Measurements from ENCODE around the gene GANAB.

GANAB gene

GRCh38 chr11:62666259-62666926 lies 20.0 kb upstream of the GANAB start:
- peak overlapping the region; percentile 98 for H3K4me3 ChIP-seq (replicated peaks; ENCODE audit: low read depth, low read length)
- no peak for TF ChIP-seq CTCF (IDR thresholded peaks at IDR 0.05; ENCODE audit: low read depth, low read length, missing control alignments)
- no peak for DNase-seq (ENCODE audit: extremely low read depth, low read depth)

GRCh38 chr11:62665599-62666258 lies 19.3 kb upstream of the GANAB start:
- DNase-seq (ENCODE audit: extremely low read depth, low read depth): no peak
- no peak for TF ChIP-seq CTCF (IDR thresholded peaks at IDR 0.05; ENCODE audit: low read depth, low read length, missing control alignments)
- peak overlapping the region; percentile 98 for H3K4me3 ChIP-seq (replicated peaks; ENCODE audit: low read depth, low read length)

GRCh38 chr11:62665075-62665598 lies 18.7 kb upstream of the GANAB start, which contains the start of the genes C11orf98 and CSKMT:
TSS of gene C11orf98 (minus strand) at chr11:62665210. CDS start at chr11:62665169, 41 bp downstream.
TSS of gene CSKMT (plus strand) at chr11:62665312. CDS start at chr11:62665880, 568 bp downstream.
- no peak for TF ChIP-seq CTCF (IDR thresholded peaks at IDR 0.05; ENCODE audit: low read depth, low read length, missing control alignments)
- H3K4me3 ChIP-seq (replicated peaks; ENCODE audit: low read depth, low read length): peak within 1 kb of the TSS; percentile 98
- DNase-seq (ENCODE audit: extremely low read depth, low read depth): peak; percentile 82

- no peak for DNase-seq (ENCODE audit: extremely low read depth, low read depth)
- TF ChIP-seq CTCF (IDR thresholded peaks at IDR 0.05; ENCODE audit: low read depth, low read length, missing control alignments): no peak
- H3K4me3 ChIP-seq (replicated peaks; ENCODE audit: low read depth, low read length): peak overlapping the region; percentile 98
Measured at GRCh38 chr11:62664405-62665074, 18.1 kb upstream of the GANAB start.

- no peak for TF ChIP-seq CTCF (IDR thresholded peaks at IDR 0.05; ENCODE audit: low read depth, low read length, missing control alignments)
- DNase-seq (ENCODE audit: extremely low read depth, low read depth): no peak
- H3K4me3 ChIP-seq (replicated peaks; ENCODE audit: low read depth, low read length): no peak overlapping the region
Measured at GRCh38 chr11:62656796-62657429, 10.5 kb upstream of the GANAB start.

- TF ChIP-seq CTCF (IDR thresholded peaks at IDR 0.05; ENCODE audit: low read depth, low read length, missing control alignments): no peak
- no peak overlapping the region for H3K4me3 ChIP-seq (replicated peaks; ENCODE audit: low read depth, low read length)
- DNase-seq (ENCODE audit: extremely low read depth, low read depth): no peak
Measured at GRCh38 chr11:62654297-62654696, 7.9 kb upstream of the GANAB start.
